Upper lobe of right lung (tissue), 1 donor: ENCODE results near the gene CSE1L. TPM values are rescaled to one million over a fixed set of nuclear protein-coding genes. Genes with fewer than 3 reads are reported as not detected.

Experiments
- ATAC-seq: fragments of 200-7000 bp; cut with Tn5 transposase; one replicate; pipeline ENCODE4 v1.9.1; 2020; ENCODE audit warnings: mild to moderate bottlenecking, moderate library complexity
- DNase-seq: peaks from one replicate; pipeline ENCODE4 v3.0.0-alpha.2; 2020
- H3K27ac ChIP-seq: fragments of 200-600 bp; one replicate; pipeline ENCODE4 v1.8.0; 2022
- H3K27me3 ChIP-seq: fragments of 200-600 bp; one replicate; pipeline ENCODE4 v1.8.0; 2022; ENCODE audit warnings: mild to moderate bottlenecking
- H3K36me3 ChIP-seq: fragments of 200-600 bp; one replicate; pipeline ENCODE4 v1.8.0; 2022
- H3K4me1 ChIP-seq: fragments of 200-600 bp; one replicate; pipeline ENCODE4 v1.8.0; 2022
- H3K4me3 ChIP-seq: fragments of 200-600 bp; one replicate; pipeline ENCODE4 v1.8.0; 2022; ENCODE audit warnings: mild to moderate bottlenecking
- H3K9me3 ChIP-seq: fragments of 200-600 bp; one replicate; pipeline ENCODE4 v1.8.0; 2022
- CTCF ChIP-seq: fragments of 200-600 bp; IDR thresholded peaks from one replicate; pipeline ENCODE4 v1.8.0; 2022; ENCODE audit warnings: antibody characterized with exemption
- intact Hi-C: fragments of 100-400 bp; cut with DNase I; formaldehyde crosslinking; loops from one replicate; pipeline ENCODE4 v1.11.0; 2022
- long read RNA-seq: library from polyadenylated mRNA; unstranded; transcript quantifications from one replicate; pipeline ENCODE4 v2.0.0, GENCODE V29; 2021
- total RNA-seq: library from RNA; stranded (reverse); fragmentation: NEBNext Ultra II Directional; extraction: Animal tissue kit (Norgen Biotek cat#: 25700); gene quantifications from one replicate; pipeline ENCODE4 v1.2.1, GENCODE V29; 2021
- donor health status: DM: no; HTN: yes; CAD: no; lungs with severe emphysema.

CSE1L gene
- 37.8 TPM for total RNA-seq
- long read RNA-seq, transcript CSE1L-201 (25 exons, 3,553 nt) = major isoform, 34 of 41 reads
- long read RNA-seq, partial matches to known transcripts = 5 of 41 reads
- long read RNA-seq, other reads (novel, unspliced or antisense) = 2 of 41 reads

GRCh38 chr20:49046087-49046900 is at the start of gene CSE1L:
CSE1L (plus strand) TSS chr20:49046312; CDS start chr20:49058464, 12,152 bp downstream.
- peak; percentile 7 for TF ChIP-seq CTCF
- no peaks in the 10 kb centered on the region for H3K9me3 ChIP-seq
- H3K4me1 ChIP-seq = peaks cover 21% of the 10 kb centered on the region
- H3K27me3 ChIP-seq = no peaks in the 10 kb centered on the region
- peak within 1 kb of the TSS; percentile 93 for H3K27ac ChIP-seq
- H3K36me3 ChIP-seq = no peaks in the 10 kb centered on the region
- DNase-seq (peak; percentile 97), ATAC-seq (peak; percentile 97)
- intact Hi-C loops = no loop called here
- H3K4me3 ChIP-seq = peak within 1 kb of the TSS; percentile 87

GRCh38 chr20:48999890-49000870 is 45.9 kb upstream of the CSE1L start:
- Histone ChIP-seq H3K4me1 (no peaks in the 10 kb centered on the region), H3K27ac (no peak overlapping the region), H3K4me3 (no peak overlapping the region), H3K9me3 (no peaks in the 10 kb centered on the region), H3K36me3 (peaks cover 82% of the 10 kb centered on the region), H3K27me3 (no peaks in the 10 kb centered on the region)
- ATAC-seq (no peak), DNase-seq (no peak)
- intact Hi-C loops = no loop called here
- TF ChIP-seq CTCF = no peak

- ATAC-seq = no peak
- no peaks in the 10 kb centered on the region for H3K9me3 ChIP-seq
- no peaks in the 10 kb centered on the region for H3K4me1 ChIP-seq
- H3K4me3 ChIP-seq = no peak overlapping the region
- H3K27me3 ChIP-seq = no peaks in the 10 kb centered on the region
- TF ChIP-seq CTCF = no peak
- H3K27ac ChIP-seq = no peak overlapping the region
- peaks cover 82% of the 10 kb centered on the region for H3K36me3 ChIP-seq
- no peak for DNase-seq
- intact Hi-C loops = no loop called here
Observed at GRCh38 chr20:49001741-49002140, 44.4 kb upstream of the CSE1L start.

GRCh38 chr20:49006446-49006980 is 39.6 kb upstream of the CSE1L start:
- Histone ChIP-seq H3K27ac (no peak overlapping the region), H3K4me1 (no peaks in the 10 kb centered on the region), H3K9me3 (no peaks in the 10 kb centered on the region), H3K36me3 (peaks cover 85% of the 10 kb centered on the region), H3K27me3 (no peaks in the 10 kb centered on the region), H3K4me3 (no peak overlapping the region)
- TF ChIP-seq CTCF = no peak
- no peak for DNase-seq
- intact Hi-C loops = no loop called here
- ATAC-seq = no peak

- ATAC-seq (no peak), DNase-seq (no peak)
- H3K27me3 ChIP-seq = no peaks in the 10 kb centered on the region
- peaks cover 100% of the 10 kb centered on the region for H3K36me3 ChIP-seq
- no peaks in the 10 kb centered on the region for H3K4me1 ChIP-seq
- H3K27ac ChIP-seq = no peak overlapping the region
- TF ChIP-seq CTCF = no peak
- H3K9me3 ChIP-seq = no peaks in the 10 kb centered on the region
- no peak overlapping the region for H3K4me3 ChIP-seq
- intact Hi-C loops = no loop called here
Observed at GRCh38 chr20:49009899-49010631, 36.0 kb upstream of the CSE1L start.
